ENCODE results near the gene C1orf35. TPM values are rescaled to one million over a fixed set of nuclear protein-coding genes. Genes with fewer than 3 reads are reported as not detected.

C1orf35 gene
- 11.8 and 19.7 TPM in 2 replicates for total RNA-seq (ENCODE audit: low replicate concordance)

GRCh38 chr1:228102791-228103620, at the start of gene C1orf35:
C1orf35 (minus strand) TSS chr1:228103325; CDS start chr1:228103227, 98 bp downstream.
- Histone ChIP-seq H3K27me3 (no peaks in the 10 kb centered on the region), H3K9ac (peak within 1 kb of the TSS; percentile 83), H3F3A (ENCODE audit: low read depth) (peaks cover 21% of the 10 kb centered on the region), H3K27ac (peak within 1 kb of the TSS; percentile 52), H3K79me2 (ENCODE audit: low read depth) (peaks cover 19% of the 10 kb centered on the region), H4K20me1 (ENCODE audit: low read depth) (peaks cover 28% of the 10 kb centered on the region), H3K9me3 (ENCODE audit: low read depth) (no peaks in the 10 kb centered on the region), H3K4me3 (peak within 1 kb of the TSS; percentile 70), H3K36me3 (no peaks in the 10 kb centered on the region), H3K4me1 (peaks cover 8% of the 10 kb centered on the region), H3K4me2 (peak within 1 kb of the TSS; percentile 94), H2AFZ (replicated peaks) (peak within 1 kb of the TSS; percentile 30)
- Mint-ChIP-seq H3K27me3 (ENCODE audit: insufficient read depth, low read depth) (peaks cover 11% of the 10 kb centered on the region), H3K4me1 (peaks cover 21% of the 10 kb centered on the region), H3K36me3 (peaks cover 15% of the 10 kb centered on the region), H3K27ac (peak within 1 kb of the TSS; percentile 94), H3K4me3 (peak within 1 kb of the TSS; percentile 95), H3K9me3 (no peaks in the 10 kb centered on the region)
- TF ChIP-seq, protein P1, sequence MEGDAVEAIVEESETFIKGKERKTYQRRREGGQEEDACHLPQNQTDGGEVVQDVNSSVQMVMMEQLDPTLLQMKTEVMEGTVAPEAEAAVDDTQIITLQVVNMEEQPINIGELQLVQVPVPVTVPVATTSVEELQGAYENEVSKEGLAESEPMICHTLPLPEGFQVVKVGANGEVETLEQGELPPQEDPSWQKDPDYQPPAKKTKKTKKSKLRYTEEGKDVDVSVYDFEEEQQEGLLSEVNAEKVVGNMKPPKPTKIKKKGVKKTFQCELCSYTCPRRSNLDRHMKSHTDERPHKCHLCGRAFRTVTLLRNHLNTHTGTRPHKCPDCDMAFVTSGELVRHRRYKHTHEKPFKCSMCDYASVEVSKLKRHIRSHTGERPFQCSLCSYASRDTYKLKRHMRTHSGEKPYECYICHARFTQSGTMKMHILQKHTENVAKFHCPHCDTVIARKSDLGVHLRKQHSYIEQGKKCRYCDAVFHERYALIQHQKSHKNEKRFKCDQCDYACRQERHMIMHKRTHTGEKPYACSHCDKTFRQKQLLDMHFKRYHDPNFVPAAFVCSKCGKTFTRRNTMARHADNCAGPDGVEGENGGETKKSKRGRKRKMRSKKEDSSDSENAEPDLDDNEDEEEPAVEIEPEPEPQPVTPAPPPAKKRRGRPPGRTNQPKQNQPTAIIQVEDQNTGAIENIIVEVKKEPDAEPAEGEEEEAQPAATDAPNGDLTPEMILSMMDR (IDR thresholded peaks at IDR 0.05) = no peak
- TF ChIP-seq EZH2phosphoT487 (IDR thresholded peaks at IDR 0.05) = no peak
- TF ChIP-seq EZH2 (IDR thresholded peaks at IDR 0.05) = no peak
- peak; percentile 98 for DNase-seq (ENCODE audit: low spot score)

- H2AFZ ChIP-seq (replicated peaks) = no peak overlapping the region
- no peaks in the 10 kb centered on the region for H3F3A ChIP-seq (ENCODE audit: low read depth)
Observed at GRCh38 chr1:228152918-228153258, 49.8 kb upstream of the C1orf35 start.

DNA sequence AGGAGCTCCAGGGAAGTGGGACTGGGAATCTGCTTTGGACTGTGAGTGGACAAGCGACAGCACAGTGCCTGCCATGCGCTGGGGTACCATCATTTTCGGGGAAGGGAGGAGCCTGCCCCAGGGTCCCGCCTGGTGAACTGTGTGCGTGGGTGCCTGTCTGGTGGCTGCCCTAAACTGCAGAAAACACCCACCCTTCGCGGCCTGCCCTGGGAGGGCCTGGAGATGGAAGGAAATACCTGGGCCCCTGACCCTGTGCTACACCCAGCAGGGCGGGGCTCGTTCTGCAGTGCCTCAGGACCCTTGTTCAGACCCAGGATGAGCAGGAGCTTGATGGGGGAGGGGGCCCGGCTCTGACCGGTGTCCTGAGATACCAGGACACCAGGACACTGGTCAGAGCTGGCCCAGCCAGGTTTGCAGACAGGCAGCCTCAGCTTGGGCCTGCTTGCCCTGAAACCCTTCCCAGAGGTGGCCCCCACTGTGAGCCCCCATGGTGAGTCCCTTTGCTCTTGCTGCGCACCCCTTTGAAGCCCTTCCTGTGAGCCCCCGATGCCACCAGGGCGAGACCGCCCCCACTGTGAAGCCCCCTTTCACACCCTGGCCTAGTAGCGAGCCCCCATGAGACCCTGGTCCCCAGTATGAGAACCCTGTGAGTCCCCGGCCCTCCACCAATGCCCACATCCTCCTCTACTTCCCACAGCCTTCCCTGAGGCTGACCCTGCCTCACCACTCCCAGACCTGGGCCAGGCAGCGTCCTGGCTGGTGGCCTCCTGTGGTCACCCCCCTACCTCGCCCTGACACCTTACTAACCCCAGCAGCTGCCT, 49.2 kb upstream of the C1orf35 start:
- Histone ChIP-seq H3F3A (ENCODE audit: low read depth) (no peaks in the 10 kb centered on the region), H3K4me3 (no peak overlapping the region), H4K20me1 (ENCODE audit: low read depth) (no peaks in the 10 kb centered on the region), H3K27ac (no peak overlapping the region), H3K9me3 (ENCODE audit: low read depth) (no peaks in the 10 kb centered on the region), H3K27me3 (no peaks in the 10 kb centered on the region), H3K4me1 (peaks cover 14% of the 10 kb centered on the region), H2AFZ (replicated peaks) (no peak overlapping the region), H3K4me2 (no peak overlapping the region), H3K79me2 (ENCODE audit: low read depth) (no peaks in the 10 kb centered on the region), H3K36me3 (no peaks in the 10 kb centered on the region), H3K9ac (no peak overlapping the region)
- no peak for DNase-seq (ENCODE audit: low spot score)
- TF ChIP-seq, protein P1 (IDR thresholded peaks at IDR 0.05) = no peak
- TF ChIP-seq EZH2phosphoT487 (IDR thresholded peaks at IDR 0.05) = no peak
- TF ChIP-seq EZH2 (IDR thresholded peaks at IDR 0.05) = no peak
- Mint-ChIP-seq H3K4me1 (peaks cover 3% of the 10 kb centered on the region), H3K27ac (no peak overlapping the region), H3K4me3 (no peak overlapping the region), H3K9me3 (no peaks in the 10 kb centered on the region), H3K36me3 (no peaks in the 10 kb centered on the region), H3K27me3 (ENCODE audit: insufficient read depth, low read depth) (peaks cover 8% of the 10 kb centered on the region)

More at GRCh38 chr1:228152918-228153258, 49.8 kb upstream of the C1orf35 start:
- no peak overlapping the region for H3K27ac Mint-ChIP-seq
- H3K4me1 ChIP-seq = peaks cover 14% of the 10 kb centered on the region
- no peaks in the 10 kb centered on the region for H3K27me3 ChIP-seq
- H3K27ac ChIP-seq = no peak overlapping the region
- H3K9me3 ChIP-seq (ENCODE audit: low read depth) = no peaks in the 10 kb centered on the region
- no peaks in the 10 kb centered on the region for H3K36me3 ChIP-seq
- no peaks in the 10 kb centered on the region for H3K9me3 Mint-ChIP-seq
- H3K27me3 Mint-ChIP-seq (ENCODE audit: insufficient read depth, low read depth) = peaks cover 8% of the 10 kb centered on the region
- no peak overlapping the region for H3K9ac ChIP-seq
- no peaks in the 10 kb centered on the region for H3K79me2 ChIP-seq (ENCODE audit: low read depth)
- peaks cover 3% of the 10 kb centered on the region for H3K4me1 Mint-ChIP-seq
- H3K4me2 ChIP-seq = no peak overlapping the region
- no peak overlapping the region for H3K4me3 ChIP-seq
- TF ChIP-seq EZH2phosphoT487 (IDR thresholded peaks at IDR 0.05) = no peak
- TF ChIP-seq, protein P1 (IDR thresholded peaks at IDR 0.05) = no peak
- no peak for TF ChIP-seq EZH2 (IDR thresholded peaks at IDR 0.05)
- H3K36me3 Mint-ChIP-seq = no peaks in the 10 kb centered on the region
- DNase-seq (ENCODE audit: low spot score) = no peak
- no peaks in the 10 kb centered on the region for H4K20me1 ChIP-seq (ENCODE audit: low read depth)
- no peak overlapping the region for H3K4me3 Mint-ChIP-seq

Data from neural progenitor cell (in vitro differentiated cells).